Measurements from ENCODE around the gene HDAC3.

DNA sequence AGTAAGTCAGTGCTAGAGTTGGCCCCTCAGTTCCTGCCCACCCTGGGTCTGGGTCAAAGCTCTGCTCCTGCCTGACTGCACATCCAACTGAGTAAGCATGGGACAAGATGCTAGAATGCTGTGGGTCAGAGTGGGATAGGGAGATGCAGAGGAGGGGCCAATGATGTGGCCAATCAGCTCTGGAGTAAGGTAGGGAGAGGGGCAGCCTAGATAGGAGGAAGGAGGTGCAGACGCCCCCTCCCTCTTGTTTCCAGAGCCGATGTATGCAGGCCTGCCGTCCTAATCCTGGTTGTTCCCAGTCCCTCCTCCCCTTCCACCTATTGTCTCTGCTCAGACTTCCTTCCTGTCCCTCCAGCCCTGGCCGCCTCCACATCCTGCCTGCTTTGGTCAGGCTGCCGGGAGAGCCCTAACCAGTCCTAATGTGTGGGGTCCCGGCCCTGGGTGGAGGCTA is 44.1 kb upstream of the HDAC3 start:
- TF ChIP-seq CEBPB (IDR thresholded peaks at IDR 0.05): no peak
- TF ChIP-seq EGR1 (IDR thresholded peaks at IDR 0.05): no peak
